CD4-positive, alpha-beta T cell (primary cell): Measurements from ENCODE around the gene SHLD3. TPM values are rescaled to one million over a fixed set of nuclear protein-coding genes. Genes with fewer than 3 reads are reported as not detected.
A peak's percentile ranks its signal among the peaks of the same experiment; 100 is the strongest.

Experiments used
- ATAC-seq: fragments of 200-7000 bp; cut with Tn5 transposase; one replicate; pipeline ENCODE4 v1.10.0; 2022; ENCODE audit warnings: mild to moderate bottlenecking; ENCODE audit not compliant: poor library complexity
- CTCF ChIA-PET: fragments of 350-600 bp; sonication (Branson Sonifier 250); formaldehyde crosslinking; loops from one replicate; lab custom pipeline; 2021; ENCODE audit warnings: antibody characterized with exemption, inconsistent platforms; lab: Charles Lee
- POLR2A ChIA-PET: fragments of 350-600 bp; sonication (Branson Sonifier 250); formaldehyde crosslinking; loops from one replicate; lab custom pipeline; 2021; ENCODE audit warnings: antibody characterized with exemption, inconsistent platforms; lab: Charles Lee
- DNase-seq, 14 experiments: peaks; one replicate each; pipeline ENCODE4 v3.0.0-alpha.2; 2013 to 2020; ENCODE audit warnings: mixed read lengths in 2 of 14
- H3K27ac ChIP-seq, 2 donors: one replicate each; pipeline versions ENCODE4 v1.5.1 to v1.7.0; 2013; ENCODE audit warnings: low read length in 2 of 2, low read depth in 1 of 2, mild to moderate bottlenecking in 1 of 2
- H3K27me3 ChIP-seq, 2 experiments: 1 replicate in 1 of 2; 2 replicates in 1 of 2; pipeline versions ENCODE4 v1.6.1 to v1.7.0; 2013; ENCODE audit warnings: low read length in 2 of 2, control low read depth in 1 of 2, mild to moderate bottlenecking in 1 of 2, moderate library complexity in 1 of 2; ENCODE audit not compliant: insufficient read depth in 2 of 2, control insufficient read depth in 1 of 2
- H3K36me3 ChIP-seq: one replicate; pipeline ENCODE4 v1.6.1; 2013; ENCODE audit warnings: low read length, control low read depth; ENCODE audit not compliant: insufficient read depth
- H3K4me1 ChIP-seq: one replicate; pipeline ENCODE4 v1.6.1; 2013; ENCODE audit warnings: low read length, control low read depth; ENCODE audit not compliant: insufficient read depth
- H3K4me3 ChIP-seq: one replicate; pipeline ENCODE4 v1.5.1; 2013; ENCODE audit warnings: mild to moderate bottlenecking, low read length, moderate library complexity
- H3K9me3 ChIP-seq, 2 experiments: 1 replicate in 1 of 2; 2 replicates in 1 of 2; pipeline versions ENCODE4 v1.6.1 to v1.7.0; 2013; ENCODE audit warnings: low read length in 2 of 2, mild to moderate bottlenecking in 2 of 2, control low read depth in 1 of 2, moderate library complexity in 1 of 2; ENCODE audit not compliant: control insufficient read depth in 1 of 2, insufficient read depth in 1 of 2
- H3K27ac Mint-ChIP-seq: one replicate; pipeline ENCODE4 v1.8.0; 2020; ENCODE audit warnings: mixed read lengths
- H3K27me3 Mint-ChIP-seq: one replicate; pipeline ENCODE4 v1.8.0; 2021; ENCODE audit warnings: mixed read lengths
- H3K36me3 Mint-ChIP-seq: one replicate; pipeline ENCODE4 v1.8.0; 2021; ENCODE audit warnings: low read depth, mixed read lengths
- H3K4me1 Mint-ChIP-seq: one replicate; pipeline ENCODE4 v1.8.0; 2021; ENCODE audit warnings: low read depth, mixed read lengths
- H3K4me3 Mint-ChIP-seq: one replicate; pipeline ENCODE4 v1.8.0; 2020; ENCODE audit warnings: mild to moderate bottlenecking, mixed read lengths
- H3K9me3 Mint-ChIP-seq: one replicate; pipeline ENCODE4 v1.8.0; 2020; ENCODE audit warnings: mixed read lengths
- intact Hi-C, 2 experiments: fragments of 100-400 bp; cut with DNase I in 1 of 2; cut with micrococcal nuclease in 1 of 2; formaldehyde crosslinking; loops; one replicate each; pipeline versions ENCODE4 v1.15.1 to v1.9.0; 2023 to 2025; cut with DNase I, micrococcal nuclease
- total RNA-seq, 174 experiments: library from RNA in 2 of 174; stranded (reverse) in 2 of 174; gene quantifications; one replicate each; pipeline ENCODE4 v1.2.3 and lab custom pipeline; 2021 to 2026
- TF ChIP-seq, protein P1 (sequence below): fragments of 200-600 bp; IDR thresholded peaks from one replicate; pipeline ENCODE4 v1.8.0; 2022; ENCODE audit warnings: antibody characterized with exemption, mild to moderate bottlenecking

Gene SHLD3
- total RNA-seq, 2 experiments from 2014 or later, result 11.5 to 11.7 TPM

- Histone ChIP-seq H3K4me1 (no peaks in the 10 kb centered on the region), H3K36me3 (peaks cover 33% of the 10 kb centered on the region), H3K27me3 (no peaks in the 10 kb centered on the region), H3K4me3 (no peak overlapping the region), H3K27ac (no peak overlapping the region), H3K9me3 (no peaks in the 10 kb centered on the region)
- peaks cover 60% of the 10 kb centered on the region for H3K36me3 Mint-ChIP-seq
- H3K4me1 Mint-ChIP-seq, result no peaks in the 10 kb centered on the region
- DNase-seq (no peak), ATAC-seq (no peak)
- H3K27ac Mint-ChIP-seq, result peak overlapping the region; percentile 18
- no peaks in the 10 kb centered on the region for H3K27me3 Mint-ChIP-seq
- H3K4me3 Mint-ChIP-seq, result no peak overlapping the region
- TF ChIP-seq, protein P1, sequence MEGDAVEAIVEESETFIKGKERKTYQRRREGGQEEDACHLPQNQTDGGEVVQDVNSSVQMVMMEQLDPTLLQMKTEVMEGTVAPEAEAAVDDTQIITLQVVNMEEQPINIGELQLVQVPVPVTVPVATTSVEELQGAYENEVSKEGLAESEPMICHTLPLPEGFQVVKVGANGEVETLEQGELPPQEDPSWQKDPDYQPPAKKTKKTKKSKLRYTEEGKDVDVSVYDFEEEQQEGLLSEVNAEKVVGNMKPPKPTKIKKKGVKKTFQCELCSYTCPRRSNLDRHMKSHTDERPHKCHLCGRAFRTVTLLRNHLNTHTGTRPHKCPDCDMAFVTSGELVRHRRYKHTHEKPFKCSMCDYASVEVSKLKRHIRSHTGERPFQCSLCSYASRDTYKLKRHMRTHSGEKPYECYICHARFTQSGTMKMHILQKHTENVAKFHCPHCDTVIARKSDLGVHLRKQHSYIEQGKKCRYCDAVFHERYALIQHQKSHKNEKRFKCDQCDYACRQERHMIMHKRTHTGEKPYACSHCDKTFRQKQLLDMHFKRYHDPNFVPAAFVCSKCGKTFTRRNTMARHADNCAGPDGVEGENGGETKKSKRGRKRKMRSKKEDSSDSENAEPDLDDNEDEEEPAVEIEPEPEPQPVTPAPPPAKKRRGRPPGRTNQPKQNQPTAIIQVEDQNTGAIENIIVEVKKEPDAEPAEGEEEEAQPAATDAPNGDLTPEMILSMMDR, result no peak
- intact Hi-C loops, result no loop called here
- ChIA-PET CTCF (interaction anchor here (0.6 to 1.3 kb wide), 2 partner anchors 8 to 37 kb away, joined by 3 read pairs; no protein-coding TSS in a partner anchor), POLR2A (interaction anchor here (1.0 kb wide), 1 partner anchor 101 kb away, joined by 3 read pairs; the partner anchor contains the start of genes CENPK and PPWD1)
- H3K9me3 Mint-ChIP-seq, result no peaks in the 10 kb centered on the region
These were observed 39.1 kb downstream of the SHLD3 start for GRCh38 chr5:65663804-65664521.

DNA sequence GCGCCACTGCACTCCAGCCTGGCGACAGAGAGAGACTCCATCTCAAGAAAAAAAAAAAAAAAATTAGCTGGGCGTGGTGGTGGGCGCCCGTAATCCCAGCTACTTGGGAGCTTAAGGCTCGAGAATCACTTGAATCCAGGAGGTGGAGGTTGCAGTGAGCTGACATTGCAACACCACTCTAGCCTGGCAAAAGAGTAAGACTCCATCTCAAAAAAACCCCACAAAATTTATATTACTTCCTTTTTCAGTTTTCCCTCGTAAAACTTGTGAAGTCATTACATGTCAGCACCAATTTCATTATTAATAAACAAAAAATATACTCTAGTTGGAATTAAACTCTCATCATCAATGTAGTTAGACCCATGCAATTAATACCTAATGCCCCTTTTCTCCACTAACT lies 43.9 kb downstream of the SHLD3 start:
- Mint-ChIP-seq H3K4me1 (no peaks in the 10 kb centered on the region), H3K9me3 (no peaks in the 10 kb centered on the region), H3K4me3 (no peak overlapping the region), H3K27me3 (no peaks in the 10 kb centered on the region), H3K27ac (no peak overlapping the region), H3K36me3 (peaks cover 73% of the 10 kb centered on the region)
- intact Hi-C loops, result loop anchor here in 1 of 2 experiments (5.0 kb wide), 1 partner anchor 44 kb away; no protein-coding TSS in a partner anchor
- Histone ChIP-seq H3K27ac (no peak overlapping the region), H3K27me3 (no peaks in the 10 kb centered on the region), H3K9me3 (no peaks in the 10 kb centered on the region), H3K36me3 (peaks cover 64% of the 10 kb centered on the region), H3K4me1 (no peaks in the 10 kb centered on the region), H3K4me3 (no peak overlapping the region)
- ChIA-PET POLR2A (no interaction called here), CTCF (no interaction called here)
- DNase-seq (no peak), ATAC-seq (no peak)
- TF ChIP-seq, protein P1, result no peak

GRCh38 chr5:65672796-65673195 lies 48.0 kb downstream of the SHLD3 start:
- ATAC-seq (no peak), DNase-seq (no peak)
- Histone ChIP-seq H3K27me3 (no peaks in the 10 kb centered on the region), H3K27ac (no peak overlapping the region), H3K9me3 (no peaks in the 10 kb centered on the region), H3K36me3 (peaks cover 69% of the 10 kb centered on the region), H3K4me1 (no peaks in the 10 kb centered on the region), H3K4me3 (no peak overlapping the region)
- peak overlapping the region; percentile 61 for H3K27ac Mint-ChIP-seq
- peaks cover 90% of the 10 kb centered on the region for H3K36me3 Mint-ChIP-seq
- H3K4me3 Mint-ChIP-seq, result no peak overlapping the region
- POLR2A ChIA-PET, result interaction anchor here (0.9 kb wide), 1 partner anchor 23 kb away, joined by 3 read pairs; no protein-coding TSS in a partner anchor
- H3K9me3 Mint-ChIP-seq, result no peaks in the 10 kb centered on the region
- intact Hi-C loops, result no loop called here
- peaks cover 23% of the 10 kb centered on the region for H3K4me1 Mint-ChIP-seq
- no peaks in the 10 kb centered on the region for H3K27me3 Mint-ChIP-seq
- TF ChIP-seq, protein P1, result no peak
- CTCF ChIA-PET, result interaction anchor here (1.0 kb wide), 1 partner anchor 9 kb away, joined by 3 read pairs; no protein-coding TSS in a partner anchor
